GM18519 (cell line): ENCODE measurements around the gene WSCD2.

Experiments
- ATAC-seq: cut with Tn5 transposase; IDR thresholded peaks from one replicate; pipeline ENCODE4 v1.9.1; 2021; ENCODE audit warnings: mild to moderate bottlenecking, moderate library complexity; ENCODE audit not compliant: unreplicated experiment, low FRiP score

The WSCD2 gene

GRCh38 chr12:108106599-108106998 lies 22.5 kb upstream of the WSCD2 start:
- ATAC-seq: no peak

- no peak for ATAC-seq
These were observed 21.8 kb upstream of the WSCD2 start for GRCh38 chr12:108107293-108107692.

- no peak for ATAC-seq
These were observed 19.6 kb upstream of the WSCD2 start for GRCh38 chr12:108109504-108109903.

GRCh38 chr12:108109954-108110353 lies 19.1 kb upstream of the WSCD2 start:
- ATAC-seq: no peak

GRCh38 chr12:108110844-108111243 lies 18.2 kb upstream of the WSCD2 start:
- ATAC-seq: no peak

GRCh38 chr12:108112832-108113556 lies 16.1 kb upstream of the WSCD2 start:
- ATAC-seq: no peak

GRCh38 chr12:108115123-108116121 lies 13.7 kb upstream of the WSCD2 start:
- no peak for ATAC-seq

GRCh38 chr12:108116254-108116653 lies 12.8 kb upstream of the WSCD2 start:
- no peak for ATAC-seq

GRCh38 chr12:108116699-108117098 lies 12.4 kb upstream of the WSCD2 start:
- ATAC-seq: no peak

GRCh38 chr12:108117163-108117849 lies 11.8 kb upstream of the WSCD2 start:
- no peak for ATAC-seq

GRCh38 chr12:108117902-108118301 lies 11.2 kb upstream of the WSCD2 start:
- no peak for ATAC-seq

- no peak for ATAC-seq
These were observed 9.7 kb upstream of the WSCD2 start for GRCh38 chr12:108119126-108119973.

GRCh38 chr12:108119974-108120862 lies 8.9 kb upstream of the WSCD2 start:
- ATAC-seq: no peak

GRCh38 chr12:108120863-108121165 lies 8.3 kb upstream of the WSCD2 start:
- no peak for ATAC-seq

- ATAC-seq: no peak
These were observed 7.8 kb upstream of the WSCD2 start for GRCh38 chr12:108121320-108121719.

GRCh38 chr12:108121728-108122471 lies 7.2 kb upstream of the WSCD2 start:
- no peak for ATAC-seq

GRCh38 chr12:108122644-108123043 lies 6.4 kb upstream of the WSCD2 start:
- ATAC-seq: no peak

GRCh38 chr12:108123402-108123801 lies 5.7 kb upstream of the WSCD2 start:
- no peak for ATAC-seq

GRCh38 chr12:108125073-108125472 lies 4.0 kb upstream of the WSCD2 start:
- ATAC-seq: no peak
